CD4-positive, alpha-beta T cell treated with Interleukin-15 for 1 hour (primary cell): Measurements from ENCODE around the gene COPG1.
"Not testable (repeated sequence)": the region's sequence is repeated elsewhere in the genome, so short reads cannot be mapped to it uniquely, and the experiment has no call there.

Experiments used
- DNase-seq: peaks from one replicate; pipeline ENCODE4 v3.0.0-alpha.2; 2020

Gene COPG1

GRCh38 chr3:129245641-129246306 is 3.6 kb upstream of the COPG1 start:
- peak; percentile 86 for DNase-seq

GRCh38 chr3:129246636-129247035 is 2.8 kb upstream of the COPG1 start:
- no peak for DNase-seq

GRCh38 chr3:129248286-129248979 is 973 bp upstream of the COPG1 start:
- no peak for DNase-seq

GRCh38 chr3:129252748-129253147 is 3.3 kb downstream of the COPG1 start:
- no peak for DNase-seq

GRCh38 chr3:129254536-129255230 is 5.3 kb downstream of the COPG1 start:
- DNase-seq: no peak

- DNase-seq: no peak
These were observed 6.9 kb downstream of the COPG1 start for GRCh38 chr3:129256270-129256669.

- DNase-seq: no peak
These were observed 8.2 kb downstream of the COPG1 start for GRCh38 chr3:129257609-129258008.

- no peak for DNase-seq
These were observed 10.4 kb downstream of the COPG1 start for GRCh38 chr3:129259612-129260477.

GRCh38 chr3:129260606-129261005 is 11.2 kb downstream of the COPG1 start:
- DNase-seq: no peak

- DNase-seq: no peak
These were observed 12.5 kb downstream of the COPG1 start for GRCh38 chr3:129261894-129262293.

- no peak for DNase-seq
These were observed 13.9 kb downstream of the COPG1 start for GRCh38 chr3:129263161-129263910.

GRCh38 chr3:129264994-129265393 is 15.6 kb downstream of the COPG1 start:
- not testable (repeated sequence) for DNase-seq

GRCh38 chr3:129266651-129267050 is 17.2 kb downstream of the COPG1 start:
- no peak for DNase-seq

GRCh38 chr3:129268396-129268795 is 19.0 kb downstream of the COPG1 start:
- no peak for DNase-seq

- no peak for DNase-seq
These were observed 22.3 kb downstream of the COPG1 start for GRCh38 chr3:129271674-129272073.

GRCh38 chr3:129276385-129276784 is 27.0 kb downstream of the COPG1 start:
- DNase-seq: peak; percentile 69

- DNase-seq: no peak
These were observed 28.4 kb downstream of the COPG1 start for GRCh38 chr3:129277829-129278271.

- peak; percentile 95 for DNase-seq
These were observed 29.1 kb downstream of the COPG1 start, which contains the start of gene HMCES for GRCh38 chr3:129278439-129278965. Gene HMCES (plus strand): TSS chr3:129278870. CDS start chr3:129279733, 863 bp downstream.

- DNase-seq: peak; percentile 37
These were observed 29.8 kb downstream of the COPG1 start for GRCh38 chr3:129278966-129279906.

- no peak for DNase-seq
These were observed 30.8 kb downstream of the COPG1 start for GRCh38 chr3:129280183-129280582.

GRCh38 chr3:129281726-129282125 is 32.3 kb downstream of the COPG1 start:
- DNase-seq: no peak
